OCI-LY1 (cell line): ENCODE results near the gene SLC4A1.
A peak's percentile ranks its signal among the peaks of the same experiment; 100 is the strongest.

ENCODE experiments used
- H2AFZ ChIP-seq: fragments of 200-600 bp; sonication (generic), shearing (Covaris generic); 2 replicates; pipeline ENCODE4 v1.6.0; 2014; ENCODE audit warnings: antibody characterized with exemption, mild to moderate bottlenecking, low read length
- H3F3A ChIP-seq: fragments of 200-600 bp; sonication (generic), shearing (Covaris generic); 2 replicates; pipeline ENCODE4 v1.6.0; 2014; ENCODE audit warnings: mild to moderate bottlenecking, antibody characterized with exemption, low read length, moderate library complexity; ENCODE audit not compliant: insufficient read depth
- H3K27ac ChIP-seq: fragments of 200-600 bp; sonication (generic); 2 replicates; pipeline ENCODE4 v1.5.1; 2014; ENCODE audit warnings: low read length, mixed run types, mild to moderate bottlenecking, low read depth; ENCODE audit not compliant: poor library complexity, severe bottlenecking
- H3K27me3 ChIP-seq: fragments of 200-600 bp; sonication (generic); 2 replicates; pipeline ENCODE4 v1.6.0; 2014; ENCODE audit warnings: antibody characterized with exemption, mild to moderate bottlenecking, low read length, moderate library complexity; ENCODE audit not compliant: insufficient read depth
- H3K36me3 ChIP-seq: fragments of 200-600 bp; sonication (generic); 2 replicates; pipeline ENCODE4 v1.6.1; 2014; ENCODE audit warnings: mild to moderate bottlenecking, antibody characterized with exemption, low read length, moderate library complexity, mixed read lengths; ENCODE audit not compliant: insufficient read depth
- H3K4me1 ChIP-seq: fragments of 200-600 bp; sonication (generic); 2 replicates; pipeline ENCODE4 v1.5.1; 2014; ENCODE audit warnings: mild to moderate bottlenecking, low read length, moderate library complexity; ENCODE audit not compliant: insufficient read depth, severe bottlenecking
- H3K4me2 ChIP-seq: fragments of 200-600 bp; sonication (generic), shearing (Covaris generic); 2 replicates; pipeline ENCODE4 v1.6.1; 2014; ENCODE audit warnings: low read length
- H3K4me3 ChIP-seq: fragments of 200-600 bp; sonication (generic); 2 replicates; pipeline ENCODE4 v1.5.1; 2014; ENCODE audit warnings: low read length, low read depth, mild to moderate bottlenecking, mixed read lengths; ENCODE audit not compliant: poor library complexity, severe bottlenecking
- H3K79me2 ChIP-seq: fragments of 200-600 bp; shearing (Covaris generic); 2 replicates; pipeline ENCODE4 v1.6.1; 2016; ENCODE audit warnings: mixed run types, low read length, mixed read lengths; ENCODE audit not compliant: insufficient read depth
- H3K9ac ChIP-seq: fragments of 200-600 bp; sonication (generic), shearing (Covaris generic); 2 replicates; pipeline ENCODE4 v1.6.1; 2014; ENCODE audit warnings: mild to moderate bottlenecking, low read length, mixed read lengths
- H3K9me2 ChIP-seq: fragments of 200-600 bp; sonication (generic), shearing (Covaris generic); 2 replicates; pipeline ENCODE4 v1.6.1; 2014; ENCODE audit warnings: low read depth, mild to moderate bottlenecking, low read length, mixed read lengths
- H3K9me3 ChIP-seq: fragments of 200-600 bp; shearing (Covaris generic); 2 replicates; pipeline ENCODE4 v1.6.1; 2014; ENCODE audit warnings: low read length, mixed read lengths
- H4K20me1 ChIP-seq: fragments of 200-600 bp; sonication (generic), shearing (Covaris generic); 2 replicates; pipeline ENCODE4 v1.6.0; 2016; ENCODE audit warnings: mild to moderate bottlenecking, low read length; ENCODE audit not compliant: insufficient read depth
- EZH2 ChIP-seq: fragments of 200-600 bp; sonication (generic), shearing (Covaris generic); IDR thresholded peaks from 2 replicates; pipeline ENCODE4 v1.8.0; 2017; ENCODE audit warnings: borderline replicate concordance, mixed run types, mild to moderate bottlenecking, antibody characterized with exemption, low read length, moderate library complexity, mixed read lengths
- TF ChIP-seq, protein P1 (sequence below): fragments of 200-600 bp; sonication (generic), shearing (Covaris generic); IDR thresholded peaks from 2 replicates; pipeline ENCODE4 v1.5.1; 2017; ENCODE audit warnings: mild to moderate bottlenecking, antibody characterized with exemption, low read length, moderate library complexity, mixed read lengths

SLC4A1 gene

DNA sequence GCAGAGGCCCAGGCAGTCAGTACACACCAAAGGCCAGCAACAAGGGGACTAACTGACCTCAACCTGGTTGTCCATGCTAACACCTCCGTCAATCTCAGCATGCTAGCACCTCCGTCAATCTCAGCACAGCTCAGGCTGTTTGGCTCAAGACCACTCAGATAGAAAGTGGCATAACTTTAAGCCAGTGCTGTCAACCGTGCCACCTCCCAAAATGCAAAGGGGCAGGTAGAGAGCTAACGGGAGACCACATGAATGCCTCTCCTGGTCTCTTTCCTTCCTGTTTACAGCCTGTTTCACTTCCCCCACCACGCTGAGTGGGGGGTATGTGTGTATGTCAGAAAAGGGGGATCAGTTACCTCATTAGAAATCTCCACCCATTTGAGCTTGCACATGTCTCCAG lies 51.8 kb downstream of the SLC4A1 start:
- peaks cover 58% of the 10 kb centered on the region for H3K36me3 ChIP-seq
- H3F3A ChIP-seq: no peaks in the 10 kb centered on the region
- peaks cover 48% of the 10 kb centered on the region for H3K4me1 ChIP-seq
- no peaks in the 10 kb centered on the region for H3K9me2 ChIP-seq
- H4K20me1 ChIP-seq: no peaks in the 10 kb centered on the region
- no peaks in the 10 kb centered on the region for H3K27me3 ChIP-seq
- H3K9ac ChIP-seq: peak overlapping the region; percentile 99
- peak overlapping the region; percentile 93 for H3K27ac ChIP-seq
- no peaks in the 10 kb centered on the region for H3K9me3 ChIP-seq
- H3K4me2 ChIP-seq: peak overlapping the region; percentile 97
- peaks cover 19% of the 10 kb centered on the region for H3K79me2 ChIP-seq
- peak overlapping the region; percentile 86 for H3K4me3 ChIP-seq
- no peak overlapping the region for H2AFZ ChIP-seq
- TF ChIP-seq, protein P1, sequence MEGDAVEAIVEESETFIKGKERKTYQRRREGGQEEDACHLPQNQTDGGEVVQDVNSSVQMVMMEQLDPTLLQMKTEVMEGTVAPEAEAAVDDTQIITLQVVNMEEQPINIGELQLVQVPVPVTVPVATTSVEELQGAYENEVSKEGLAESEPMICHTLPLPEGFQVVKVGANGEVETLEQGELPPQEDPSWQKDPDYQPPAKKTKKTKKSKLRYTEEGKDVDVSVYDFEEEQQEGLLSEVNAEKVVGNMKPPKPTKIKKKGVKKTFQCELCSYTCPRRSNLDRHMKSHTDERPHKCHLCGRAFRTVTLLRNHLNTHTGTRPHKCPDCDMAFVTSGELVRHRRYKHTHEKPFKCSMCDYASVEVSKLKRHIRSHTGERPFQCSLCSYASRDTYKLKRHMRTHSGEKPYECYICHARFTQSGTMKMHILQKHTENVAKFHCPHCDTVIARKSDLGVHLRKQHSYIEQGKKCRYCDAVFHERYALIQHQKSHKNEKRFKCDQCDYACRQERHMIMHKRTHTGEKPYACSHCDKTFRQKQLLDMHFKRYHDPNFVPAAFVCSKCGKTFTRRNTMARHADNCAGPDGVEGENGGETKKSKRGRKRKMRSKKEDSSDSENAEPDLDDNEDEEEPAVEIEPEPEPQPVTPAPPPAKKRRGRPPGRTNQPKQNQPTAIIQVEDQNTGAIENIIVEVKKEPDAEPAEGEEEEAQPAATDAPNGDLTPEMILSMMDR: no peak

DNA sequence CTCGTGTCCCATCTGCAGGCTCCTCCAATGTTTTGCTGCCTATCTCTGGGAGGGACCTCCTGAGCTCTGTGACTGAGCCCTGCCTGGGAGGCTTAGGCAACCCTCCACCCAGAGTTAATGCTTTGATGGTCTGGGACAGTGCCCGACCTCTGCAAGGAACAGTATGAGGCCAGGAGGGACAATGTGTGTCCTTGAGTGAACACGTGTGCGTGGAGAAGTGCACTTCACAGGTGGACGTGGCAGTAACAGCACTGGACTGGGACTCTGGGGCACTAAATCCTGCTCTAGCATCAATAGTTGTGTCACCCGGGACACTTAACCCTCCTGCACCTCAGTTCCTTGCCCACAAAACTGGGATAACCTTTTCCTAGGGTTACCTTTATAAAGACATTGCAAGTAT lies 53.0 kb downstream of the SLC4A1 start:
- peak overlapping the region; percentile 93 for H3K27ac ChIP-seq
- no peak overlapping the region for H3K9ac ChIP-seq
- H3K9me3 ChIP-seq: no peaks in the 10 kb centered on the region
- H3K4me1 ChIP-seq: peaks cover 59% of the 10 kb centered on the region
- H3K4me3 ChIP-seq: no peak overlapping the region
- H3K27me3 ChIP-seq: no peaks in the 10 kb centered on the region
- no peak for TF ChIP-seq EZH2
- TF ChIP-seq, protein P1: no peak
- no peak overlapping the region for H3K4me2 ChIP-seq
- H4K20me1 ChIP-seq: no peaks in the 10 kb centered on the region
- no peaks in the 10 kb centered on the region for H3K9me2 ChIP-seq
- no peaks in the 10 kb centered on the region for H3F3A ChIP-seq
- H3K79me2 ChIP-seq: peaks cover 19% of the 10 kb centered on the region
- H3K36me3 ChIP-seq: peaks cover 64% of the 10 kb centered on the region
- no peak overlapping the region for H2AFZ ChIP-seq

DNA sequence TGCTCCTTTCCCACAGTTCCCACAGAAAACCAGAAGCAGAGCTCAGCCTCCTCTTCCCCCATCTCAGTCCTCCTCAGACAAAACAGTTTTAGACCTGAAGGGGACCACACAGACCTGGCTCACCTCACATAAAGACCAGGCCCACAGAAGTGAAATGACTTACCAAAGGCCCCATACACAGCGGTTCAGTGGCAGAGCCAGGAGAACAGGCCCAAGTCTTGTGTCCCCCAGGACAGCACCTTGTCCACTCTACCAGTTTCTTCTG lies 53.8 kb downstream of the SLC4A1 start:
- H2AFZ ChIP-seq: no peak overlapping the region
- H3K9ac ChIP-seq: no peak overlapping the region
- no peaks in the 10 kb centered on the region for H3K27me3 ChIP-seq
- H3K36me3 ChIP-seq: peaks cover 72% of the 10 kb centered on the region
- H3K79me2 ChIP-seq: peaks cover 19% of the 10 kb centered on the region
- no peak overlapping the region for H3K4me2 ChIP-seq
- no peaks in the 10 kb centered on the region for H3K9me2 ChIP-seq
- H3K27ac ChIP-seq: no peak overlapping the region
- H3K4me3 ChIP-seq: no peak overlapping the region
- peaks cover 62% of the 10 kb centered on the region for H3K4me1 ChIP-seq
- TF ChIP-seq, protein P1: no peak
- no peaks in the 10 kb centered on the region for H3K9me3 ChIP-seq
- H4K20me1 ChIP-seq: no peaks in the 10 kb centered on the region
- no peaks in the 10 kb centered on the region for H3F3A ChIP-seq
